K562 (cell line): Measurements from ENCODE around the gene CPB1. TPM values are rescaled to one million over a fixed set of nuclear protein-coding genes. Genes with fewer than 3 reads are reported as not detected.

ENCODE experiments used
- ATAC-seq: fragments of 200-7000 bp; cut with Tn5 transposase; 3 replicates; pipeline ENCODE4 v1.9.1; 2020; ENCODE audit warnings: moderate library complexity
- BruUV-seq: library from RNA; stranded (reverse); fragments of 400-500 nt; replicated peaks from 2 replicates; lab custom pipeline; 2021; lab: Mats Ljungman, UMichigan
- CTCF ChIA-PET: fragments of 300-600 bp; formaldehyde crosslinking; extraction: SDS; loops from one replicate; lab custom pipeline; 2021; ENCODE audit warnings: low intra/inter-chr PET ratio; lab: Yijun Ruan, JAX
- POLR2A ChIA-PET: fragments of 300-600, 350-650 bp; sonication (Branson Sonifier 250); formaldehyde crosslinking; extraction: SDS; loops from one replicate; lab custom pipeline; 2021; ENCODE audit warnings: antibody characterized with exemption, inconsistent platforms; lab: Yijun Ruan, JAX
- DNase-seq, 4 experiments: peaks; one replicate each; pipeline versions ENCODE4 v3.0.0 to v3.0.0-alpha.2; 2011 to 2018; ENCODE audit warnings: low spot score in 3 of 4, mixed read lengths in 3 of 4; ENCODE audit errors: extremely low read depth in 1 of 4
- FAIRE-seq: peaks from 2 replicates; lab custom pipeline; 2011; peaks lifted over from hg19 to GRCh38; lab: Jason Lieb, UNC
- H2AFZ ChIP-seq: 2 replicates; pipeline ENCODE4 v1.6.0; 2011; ENCODE audit warnings: low read depth, low read length, control low read depth, inconsistent platforms
- H3K27ac ChIP-seq: fragments of 200-600 bp; 3 replicates; pipeline ENCODE4 v1.8.0; 2011; ENCODE audit warnings: low read depth, mild to moderate bottlenecking, control low read depth, inconsistent platforms, low read length, moderate library complexity, mixed read lengths; ENCODE audit errors: extremely low read depth
- H3K27me3 ChIP-seq, 2 experiments: fragments of 300-600 bp in 1 of 2; 2 replicates in 1 of 2; 3 replicates in 1 of 2; pipeline versions ENCODE4 v1.6.0 to v1.8.0; 2011; ENCODE audit warnings: inconsistent platforms in 2 of 2, low read length in 2 of 2, mild to moderate bottlenecking in 1 of 2, mixed read lengths in 1 of 2, moderate library complexity in 1 of 2; ENCODE audit not compliant: control insufficient read depth in 2 of 2, insufficient read depth in 2 of 2
- H3K36me3 ChIP-seq: fragments of 300-600 bp; 3 replicates; pipeline ENCODE4 v1.8.0; 2011; ENCODE audit warnings: mild to moderate bottlenecking, low read length, inconsistent platforms; ENCODE audit not compliant: control insufficient read depth, insufficient read depth
- H3K4me1 ChIP-seq, 2 experiments: fragments of 200-600 bp in 1 of 2; replicated peaks in 1 of 2; 2 replicates in 1 of 2; 3 replicates in 1 of 2; pipeline versions ENCODE4 v1.5.1 to v1.8.0; 2011; ENCODE audit warnings: inconsistent platforms in 2 of 2, low read length in 2 of 2, mild to moderate bottlenecking in 1 of 2, mixed read lengths in 1 of 2, moderate library complexity in 1 of 2; ENCODE audit not compliant: control insufficient read depth in 2 of 2, insufficient read depth in 2 of 2
- H3K4me2 ChIP-seq: 2 replicates; pipeline ENCODE4 v1.6.1; 2011; ENCODE audit warnings: low read length, control low read depth, inconsistent platforms, mixed read lengths; ENCODE audit not compliant: insufficient read depth
- H3K4me3 ChIP-seq: fragments of 200-600 bp; sonication (generic), shearing (Covaris generic); 2 replicates; pipeline ENCODE4 v1.5.1; 2016; ENCODE audit warnings: control low read depth, inconsistent platforms
- H3K79me2 ChIP-seq: fragments of 200-600 bp; 3 replicates; pipeline ENCODE4 v1.8.0; 2011; ENCODE audit warnings: low read length, inconsistent platforms; ENCODE audit not compliant: control insufficient read depth, insufficient read depth
- H3K9ac ChIP-seq, 2 experiments: 2 replicates each; pipeline versions ENCODE4 v1.6.0 to v1.6.1; 2011; ENCODE audit warnings: low read depth in 2 of 2, low read length in 2 of 2, control low read depth in 1 of 2, inconsistent platforms in 1 of 2, mild to moderate bottlenecking in 1 of 2, mixed read lengths in 1 of 2; ENCODE audit not compliant: insufficient read depth in 1 of 2
- H3K9me1 ChIP-seq: one replicate; pipeline ENCODE4 v1.6.0; 2011; ENCODE audit warnings: inconsistent platforms, mild to moderate bottlenecking, low read length, moderate library complexity; ENCODE audit not compliant: control insufficient read depth, insufficient read depth
- H3K9me3 ChIP-seq: replicated peaks from 2 replicates; pipeline ENCODE4 v1.5.1; 2011; ENCODE audit warnings: low read depth, low read length, inconsistent platforms; ENCODE audit not compliant: control insufficient read depth, insufficient read depth
- H4K20me1 ChIP-seq: replicated peaks from 2 replicates; pipeline ENCODE4 v1.6.1; 2011; ENCODE audit warnings: low read length, inconsistent platforms, mixed read lengths; ENCODE audit not compliant: control insufficient read depth, insufficient read depth
- CBFA2T3 ChIP-seq: fragments of 450-650 bp; IDR thresholded peaks from 2 replicates; pipeline ENCODE4 v1.6.1; 2017
- HMG20A ChIP-seq: fragments of 450-650 bp; formaldehyde crosslinking; conservative IDR thresholded peaks from 2 replicates; pipeline ENCODE4 v1.4.0; 2020; ENCODE audit warnings: mild to moderate bottlenecking, mixed read lengths
- THAP12 ChIP-seq: fragments of 250-450 bp; sonication (Bioruptor Pico); IDR thresholded peaks from 2 replicates; pipeline ENCODE4 v1.9.0; 2021; ENCODE audit warnings: mild to moderate bottlenecking, inconsistent platforms
- ZEB2 ChIP-seq: fragments of 450-650 bp; IDR thresholded peaks from 2 replicates; pipeline ENCODE4 v1.6.1; 2016
- ZNF398 ChIP-seq: fragments of 250-450 bp; sonication (Bioruptor Pico); IDR thresholded peaks from 2 replicates; pipeline ENCODE4 v1.8.0; 2021; ENCODE audit warnings: moderate library complexity, mild to moderate bottlenecking, inconsistent platforms
- ZNF444 ChIP-seq: fragments of 250-450 bp; sonication (Bioruptor Pico); IDR thresholded peaks from 2 replicates; pipeline ENCODE4 v1.4.0; 2020; ENCODE audit warnings: mild to moderate bottlenecking, moderate library complexity
- WGBS: fragments of 100-300 bp; shearing (Covaris generic); methylation state at CpG from one replicate; pipeline ENCODE4 v1.1.6; 2016; ENCODE audit warnings: low coverage, mixed read lengths; ENCODE audit not compliant: insufficient coverage; ENCODE audit errors: missing lambda C conversion rate; 5-methylcytosine and 5-hydroxymethylcytosine counted together
- in situ Hi-C: fragments of 300-500 bp; cut with MboI; formaldehyde crosslinking; loops from 4 replicates; pipeline ENCODE4 v1.15.0; 2018; ENCODE audit warnings: inconsistent platforms, mixed read lengths
- intact Hi-C: fragments of 100-400 bp; cut with micrococcal nuclease; formaldehyde crosslinking; loops from 2 replicates; pipeline ENCODE4 v1.14.2; 2022
- polyA plus RNA-seq, 8 experiments: library from polyadenylated mRNA; depleted of rRNA in 4 of 8; stranded (reverse) in 5 of 8; unstranded in 3 of 8; fragments of >200 nt; fragmentation: Nextera tagmentation in 2 of 8; fragmentation: Illumina TruSeq in 1 of 8; extraction: Ambion mirVana in 2 of 8; extraction: Trizol in 1 of 8; gene quantifications; 2 replicates each; pipeline versions ENCODE4 v1.2.1 to v1.2.3, GENCODE V29; 2011 to 2014; ENCODE audit warnings: inconsistent platforms in 1 of 8, missing spikeins in 1 of 8
- total RNA-seq, 7 experiments: library from RNA; depleted of rRNA in 6 of 7; stranded (reverse); fragments of >200 nt in 6 of 7; fragmentation: Illumina TruSeq in 2 of 7; extraction: Trizol in 2 of 7; gene quantifications; 2 replicates each; pipeline versions ENCODE4 v1.2.1 to v1.2.3, GENCODE V29; 2011 to 2021; ENCODE audit warnings: low replicate concordance in 1 of 7

The CPB1 gene
- total and polyA plus RNA-seq, 9 of the 15 experiments (the other 6 are each of a cell fraction or from before 2014, with no cell fraction given): 3.7 TPM; not detected in 8

GRCh38 chr3:148840451-148840850 is 12.8 kb downstream of the CPB1 start:
- Histone ChIP-seq H4K20me1 (no peaks in the 10 kb centered on the region), H3K27ac (no peak overlapping the region), H2AFZ (no peak overlapping the region), H3K79me2 (no peaks in the 10 kb centered on the region), H3K4me2 (no peak overlapping the region), H3K9me3 (no peaks in the 10 kb centered on the region), H3K27me3 (no peaks in the 10 kb centered on the region), H3K4me3 (no peak overlapping the region), H3K36me3 (no peaks in the 10 kb centered on the region), H3K4me1 (no peaks in the 10 kb centered on the region), H3K9ac (no peak overlapping the region), H3K9me1 (no peaks in the 10 kb centered on the region)
- ChIA-PET CTCF (interaction anchor here (0.6 kb wide), 1 partner anchor 108 kb away, joined by 3 read pairs; no protein-coding TSS in a partner anchor), POLR2A (no interaction called here)
- in situ Hi-C loops (no loop called here), intact Hi-C loops (no loop called here)
- FAIRE-seq: peak; percentile 23
- BruUV-seq: no TSS peak
- no peak for ATAC-seq
- WGBS: 0% methylated on average over 4 of the region's 4 CpGs
- peak; percentile 12; the same call in 1 of the 2 replicates for TF ChIP-seq CBFA2T3
- TF ChIP-seq HMG20A (CRISPR knock-in tag): no peak
- DNase-seq: no peak

GRCh38 chr3:148845756-148846395 is 18.3 kb downstream of the CPB1 start:
- in situ Hi-C loops: no loop called here
- ATAC-seq (no peak), DNase-seq (no peak), FAIRE-seq (no peak)
- no peaks in the 10 kb centered on the region for H3K9me1 ChIP-seq
- BruUV-seq: no TSS peak
- no peaks in the 10 kb centered on the region for H3K4me1 ChIP-seq
- H3K4me3 ChIP-seq: no peak overlapping the region
- 0% methylated on average over 2 of the region's 2 CpGs for WGBS
- no peak overlapping the region for H3K27ac ChIP-seq
- H2AFZ ChIP-seq: no peak overlapping the region
- H4K20me1 ChIP-seq: no peaks in the 10 kb centered on the region
- POLR2A ChIA-PET: no interaction called here
- H3K79me2 ChIP-seq: no peaks in the 10 kb centered on the region
- no peak overlapping the region for H3K4me2 ChIP-seq
- H3K9ac ChIP-seq: no peak overlapping the region
- H3K27me3 ChIP-seq: no peaks in the 10 kb centered on the region
- TF ChIP-seq THAP12 (CRISPR knock-in tag) (no peak), ZNF444 (CRISPR knock-in tag) (no peak), ZEB2 (no peak), ZNF398 (CRISPR knock-in tag) (no peak)
- no peaks in the 10 kb centered on the region for H3K36me3 ChIP-seq
- intact Hi-C loops: no loop called here
- no peaks in the 10 kb centered on the region for H3K9me3 ChIP-seq
- CTCF ChIA-PET: no interaction called here
